Adrenal gland (tissue), 5 donors: Measurements from ENCODE around the gene RFC2.

Experiments used
- CTCF ChIP-seq, 6 experiments: fragments of 450-650 bp in 4 of 6; fragments of 200-600 bp in 2 of 6; sonication (generic) in 1 of 6; IDR thresholded peaks; 1 replicate in 5 of 6; 2 replicates in 1 of 6; pipeline versions ENCODE4 v1.5.1 to v1.8.0; 2016 to 2021; ENCODE audit warnings: antibody characterized with exemption in 6 of 6, mild to moderate bottlenecking in 2 of 6, moderate library complexity in 1 of 6
- POLR2A ChIP-seq, 2 donors: fragments of 450-650 bp; IDR thresholded peaks; one replicate each; pipeline ENCODE4 v1.6.1; 2017; ENCODE audit warnings: antibody characterized with exemption in 2 of 2, mild to moderate bottlenecking in 2 of 2, moderate library complexity in 1 of 2
- donor health status: DM: no; HTN: no; CAD: no.

- TF ChIP-seq CTCF (IDR thresholded peaks at IDR 0.05) (no peak), POLR2A (IDR thresholded peaks at IDR 0.05) (no peak)
Measured at GRCh38 chr7:74216361-74216761, 37.8 kb downstream of the RFC2 start.
